GM20431 (cell line): ENCODE data around the gene HNRNPH2.

Source experiments
- in situ Hi-C: fragments of 300-500 bp; cut with MseI, MboI; formaldehyde crosslinking; loops from one replicate; pipeline ENCODE4 v1.15.0; 2020; ENCODE audit warnings: low sequenced_read_pairs; ENCODE audit not compliant: unreplicated experiment

The HNRNPH2 gene

DNA sequence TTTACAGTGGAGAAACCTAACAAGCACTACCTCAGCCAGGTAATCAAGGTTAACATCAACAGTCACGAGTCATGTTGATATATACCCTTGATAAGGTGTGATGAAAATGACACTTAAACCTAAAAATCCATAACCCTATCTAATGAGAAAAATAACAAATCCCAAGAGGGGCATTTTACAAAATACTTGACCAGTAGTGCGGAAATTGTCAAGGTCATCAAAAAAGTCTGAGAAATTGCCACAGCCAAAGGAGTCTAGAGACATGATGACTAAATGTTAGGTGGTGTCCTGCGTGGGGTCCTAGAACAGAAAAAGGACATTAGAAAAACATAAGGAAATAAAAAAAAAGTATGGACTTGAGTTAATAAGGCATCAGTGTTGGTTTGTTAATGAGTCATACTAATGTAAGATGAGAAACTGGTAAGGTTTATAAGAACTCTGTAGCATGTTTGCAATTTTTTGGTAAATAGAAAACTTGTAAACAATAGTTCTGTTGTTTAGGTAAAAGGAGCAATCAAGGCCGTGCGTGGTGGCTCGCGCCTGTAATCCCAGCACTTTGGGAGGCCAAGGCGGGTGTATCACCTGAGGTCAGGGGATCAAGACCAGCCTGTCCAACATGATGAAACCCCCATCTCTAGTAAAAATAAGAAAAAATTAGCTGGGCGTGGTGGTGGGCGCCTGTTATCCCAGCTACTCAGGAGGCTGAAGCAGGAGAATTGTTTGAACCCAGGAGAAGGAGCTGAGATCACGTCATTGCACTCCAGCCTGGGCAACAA lies 14.3 kb upstream of the HNRNPH2 start:
- in situ Hi-C loops: no loop called here

DNA sequence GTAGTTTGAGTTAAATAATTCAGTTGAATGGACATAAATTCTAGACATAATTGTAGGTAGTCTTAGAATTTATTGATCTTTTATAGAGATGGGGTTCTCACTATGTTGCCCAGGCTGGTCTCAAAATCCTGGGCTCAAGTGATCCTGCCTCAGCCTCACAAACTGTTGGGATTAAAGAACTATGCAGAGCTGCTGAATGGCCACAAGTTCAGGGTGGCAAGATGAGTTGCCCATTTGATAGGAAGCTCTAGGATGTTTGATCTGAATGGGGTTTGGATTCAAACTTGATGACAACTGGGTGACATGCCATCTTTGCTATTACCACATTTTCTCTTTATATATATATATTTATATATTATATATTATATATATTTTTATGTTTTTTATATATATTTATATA lies 13.7 kb upstream of the HNRNPH2 start:
- in situ Hi-C loops: no loop called here

DNA sequence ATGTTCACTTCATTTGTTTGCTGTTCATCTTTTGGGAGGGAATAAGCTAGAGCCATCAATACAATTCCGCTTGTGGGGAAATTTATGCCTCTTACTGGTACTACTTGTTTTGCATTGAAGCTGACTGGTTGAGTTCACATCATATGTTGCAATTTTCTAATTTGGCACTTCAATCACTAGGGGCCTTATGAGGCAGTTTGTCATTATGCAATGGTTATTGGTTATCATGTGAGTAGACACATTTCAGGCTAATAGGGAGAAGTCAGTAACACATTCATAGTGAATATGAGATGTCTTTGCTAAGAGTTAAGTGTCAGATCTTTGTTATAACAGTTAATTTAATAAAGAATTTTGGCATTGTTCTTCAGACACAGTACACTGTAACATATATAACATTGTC lies 12.2 kb upstream of the HNRNPH2 start:
- in situ Hi-C loops: no loop called here

DNA sequence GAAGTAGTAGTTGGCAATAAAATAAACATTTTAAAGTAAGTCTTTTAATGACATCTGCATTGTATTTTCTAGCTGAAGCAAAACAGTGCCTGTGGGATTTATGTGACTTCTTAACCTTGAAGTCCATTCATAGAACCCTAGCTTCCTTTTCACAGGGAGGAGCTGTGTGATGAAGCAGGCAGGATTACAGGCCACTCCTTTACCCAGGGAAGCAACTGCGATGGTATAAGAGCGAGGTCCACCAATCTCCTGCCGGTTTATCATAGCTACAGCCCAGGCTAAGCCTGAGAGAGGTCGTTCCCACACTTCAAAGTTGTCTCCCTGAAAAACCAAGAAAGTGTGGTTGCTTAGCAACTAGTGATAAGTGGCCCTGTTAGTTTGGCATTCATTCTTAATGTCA lies 10.2 kb upstream of the HNRNPH2 start:
- in situ Hi-C loops: no loop called here

DNA sequence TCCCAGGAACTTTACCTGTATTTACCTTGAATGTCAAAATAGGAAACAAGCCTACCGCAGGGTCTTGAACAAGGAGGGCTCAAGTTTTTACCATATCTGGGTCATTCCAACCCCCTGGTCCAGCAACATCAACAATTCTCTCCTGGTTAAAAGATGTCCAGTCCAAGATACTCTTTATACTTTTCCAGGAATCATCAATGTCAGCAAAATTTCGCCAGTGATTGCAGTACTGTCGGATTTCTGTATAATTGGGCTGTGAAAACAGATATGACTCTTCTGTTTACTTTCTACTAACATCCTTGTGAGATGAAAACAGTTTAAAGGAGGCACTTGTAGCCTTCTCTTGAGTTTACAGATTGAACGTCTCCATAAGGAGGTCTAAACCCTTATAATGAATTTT lies 9.3 kb upstream of the HNRNPH2 start:
- in situ Hi-C loops: no loop called here

DNA sequence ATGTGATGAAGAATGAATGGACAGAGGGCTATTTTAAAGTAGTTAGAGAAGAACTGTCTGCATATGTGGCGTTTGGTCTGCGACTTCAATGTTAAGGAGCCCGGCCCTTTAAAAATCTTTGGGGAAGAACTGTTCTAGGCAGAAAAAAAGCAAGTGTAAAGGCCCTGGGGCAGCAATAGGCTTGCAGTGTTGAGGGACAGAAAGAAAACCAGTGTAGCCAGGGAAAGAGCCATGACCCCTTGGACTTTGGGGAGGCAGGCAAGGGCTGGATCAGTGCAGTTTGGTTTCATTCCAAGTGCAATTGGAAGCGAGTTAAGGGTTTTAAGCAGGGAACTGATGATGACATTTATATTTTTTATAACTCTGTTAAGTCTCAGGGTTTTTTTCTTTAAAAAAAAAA lies 8.2 kb upstream of the HNRNPH2 start:
- in situ Hi-C loops: no loop called here

DNA sequence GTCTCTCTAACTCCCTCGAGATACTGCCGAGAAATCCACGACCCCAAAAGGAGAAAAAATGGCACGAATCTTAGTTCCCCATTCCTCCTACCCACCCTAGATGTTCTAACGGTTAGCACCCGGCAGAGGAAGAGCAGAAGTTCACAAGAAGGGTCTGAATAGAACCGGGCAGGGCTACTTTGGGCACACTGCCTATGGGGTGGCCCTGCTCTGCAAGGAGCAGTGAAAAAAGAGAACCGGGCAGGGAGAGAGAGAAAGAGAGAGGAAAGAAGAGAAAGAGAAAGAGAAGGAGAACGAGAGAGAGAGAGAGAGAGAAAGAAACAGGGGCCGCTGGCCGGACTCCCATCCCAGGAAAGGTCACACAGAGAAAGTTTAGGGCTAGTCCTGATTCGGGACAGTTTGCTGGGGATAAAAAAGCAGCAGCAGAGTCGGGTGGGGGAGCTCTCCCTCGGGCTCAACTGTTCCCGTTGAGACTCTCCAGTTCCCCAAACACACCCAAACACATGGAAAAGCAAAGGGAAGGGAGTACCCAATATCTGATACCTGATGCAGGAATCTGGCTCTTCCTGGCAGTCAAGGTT lies 765 bp upstream of the HNRNPH2 start:
- in situ Hi-C loops: no loop called here

DNA sequence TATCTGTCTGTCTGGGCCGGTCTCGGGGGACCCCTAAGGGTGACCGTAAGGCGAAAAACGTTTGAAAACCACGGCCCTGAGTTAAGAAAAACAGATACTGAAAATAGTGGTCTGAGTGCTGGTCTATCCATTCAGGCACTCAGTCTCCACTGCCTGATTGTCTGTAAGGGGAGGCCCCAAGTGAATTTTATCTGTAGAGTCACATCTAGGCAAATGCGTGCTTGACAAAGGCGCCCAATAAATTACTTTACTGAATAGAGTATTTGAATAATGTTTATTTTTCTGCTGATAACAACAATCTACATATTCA lies 465 bp downstream of the HNRNPH2 start:
- in situ Hi-C loops: no loop called here

DNA sequence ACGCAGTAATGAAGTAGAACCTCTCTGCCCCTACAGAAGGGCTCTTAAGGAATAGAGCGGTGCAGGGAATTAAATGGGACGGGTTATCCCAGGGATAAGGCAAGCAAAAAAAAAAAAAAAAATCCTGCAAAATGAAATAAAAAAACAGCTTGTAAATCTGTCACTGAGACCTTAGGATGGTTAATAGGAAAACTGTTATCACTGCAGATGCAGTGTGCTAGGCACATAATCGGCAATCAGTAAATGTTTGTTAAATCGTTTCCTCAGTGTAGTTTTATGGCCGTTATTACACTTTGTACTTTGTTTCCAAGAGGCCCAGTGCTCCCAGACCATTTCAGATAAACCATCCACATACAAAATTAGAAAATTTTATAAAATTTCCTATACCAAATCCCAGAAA lies 1.0 kb downstream of the HNRNPH2 start:
- in situ Hi-C loops: no loop called here

DNA sequence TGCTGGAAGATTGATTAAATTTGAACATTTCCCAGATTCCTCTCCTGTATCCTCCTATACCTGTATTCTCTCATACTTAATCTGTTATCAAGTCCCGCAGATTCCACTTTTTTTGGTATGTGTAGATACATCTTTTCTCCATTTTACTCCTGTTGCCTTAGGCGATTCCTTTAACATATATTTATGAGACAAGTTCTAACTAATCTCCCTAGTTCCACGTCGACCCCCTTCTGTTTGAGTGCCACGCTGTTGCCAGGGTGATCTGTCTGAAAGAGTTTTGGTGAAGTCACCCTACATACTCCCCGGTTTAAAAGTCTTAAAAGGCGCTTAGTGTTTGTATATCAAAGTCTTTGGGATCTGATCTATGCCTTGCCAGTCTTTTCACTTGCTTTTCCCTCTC lies 2.4 kb downstream of the HNRNPH2 start:
- in situ Hi-C loops: no loop called here

DNA sequence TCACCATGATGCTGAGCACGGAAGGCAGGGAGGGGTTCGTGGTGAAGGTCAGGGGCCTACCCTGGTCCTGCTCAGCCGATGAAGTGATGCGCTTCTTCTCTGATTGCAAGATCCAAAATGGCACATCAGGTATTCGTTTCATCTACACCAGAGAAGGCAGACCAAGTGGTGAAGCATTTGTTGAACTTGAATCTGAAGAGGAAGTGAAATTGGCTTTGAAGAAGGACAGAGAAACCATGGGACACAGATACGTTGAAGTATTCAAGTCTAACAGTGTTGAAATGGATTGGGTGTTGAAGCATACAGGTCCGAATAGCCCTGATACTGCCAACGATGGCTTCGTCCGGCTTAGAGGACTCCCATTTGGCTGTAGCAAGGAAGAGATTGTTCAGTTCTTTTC lies 4.0 kb downstream of the HNRNPH2 start:
- in situ Hi-C loops: no loop called here

DNA sequence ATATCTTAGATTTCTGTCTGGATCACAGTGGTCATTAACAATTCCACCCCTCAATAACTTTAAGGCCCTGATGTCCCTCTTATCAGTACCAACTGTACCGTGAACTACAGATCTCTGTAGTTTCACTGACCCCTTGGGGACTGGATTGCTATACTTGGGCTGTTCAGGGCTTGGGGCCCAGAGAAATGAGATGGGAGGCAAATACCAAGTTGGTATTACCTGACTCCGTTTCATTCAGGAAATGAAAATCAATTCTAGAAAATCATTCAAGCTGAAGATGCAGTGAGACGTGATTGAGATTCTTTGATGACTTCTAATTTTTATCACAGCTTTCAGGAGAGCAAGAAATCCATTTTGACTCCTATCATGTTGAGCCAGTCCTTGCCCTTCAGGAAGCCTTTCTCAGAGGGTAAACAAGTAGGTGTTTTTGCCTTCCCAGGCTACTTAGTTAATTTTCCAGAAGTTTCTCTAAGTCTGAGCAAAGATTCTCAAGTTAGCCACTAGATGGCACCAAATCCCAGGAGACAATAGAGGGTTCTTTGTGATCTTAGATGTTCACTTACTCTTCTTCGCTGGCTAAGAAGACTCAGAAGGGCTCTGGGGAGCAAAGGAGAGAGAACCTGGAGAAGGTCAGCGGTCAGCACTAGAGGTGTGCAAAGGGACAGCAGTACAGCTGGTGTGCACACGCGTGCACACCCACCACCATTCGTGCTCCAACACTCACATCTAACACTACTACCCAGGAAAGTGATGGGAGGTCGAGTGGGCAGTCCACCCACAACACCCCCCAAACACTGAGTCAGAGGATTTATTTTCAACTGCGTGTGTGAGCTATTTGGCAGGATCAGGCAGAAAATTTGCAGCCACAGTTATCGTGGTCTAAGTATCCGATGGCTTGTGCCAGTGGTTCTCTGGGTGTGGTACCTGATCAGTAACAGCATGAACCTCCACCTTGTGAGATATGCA lies 7.4 kb downstream of the HNRNPH2 start:
- in situ Hi-C loops: no loop called here

DNA sequence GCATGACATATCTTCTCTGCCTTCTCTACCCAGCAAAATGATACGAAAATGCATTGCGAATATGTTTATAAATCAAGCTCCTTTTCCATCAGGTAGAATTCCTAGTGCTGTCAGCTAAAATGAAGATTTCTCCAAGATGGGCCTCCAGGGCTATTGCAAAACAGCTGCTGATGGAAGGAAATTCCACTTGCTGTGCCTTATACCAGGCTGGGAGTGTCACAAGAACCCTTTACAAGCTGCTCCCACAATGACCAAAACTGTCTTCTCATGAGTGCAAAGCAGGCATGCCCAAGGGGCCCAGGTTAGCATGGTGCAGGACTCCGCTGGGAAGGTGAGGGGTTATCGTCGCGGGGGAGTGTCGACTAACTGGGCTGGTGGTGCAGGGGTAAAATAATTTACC lies 8.7 kb downstream of the HNRNPH2 start:
- in situ Hi-C loops: no loop called here

DNA sequence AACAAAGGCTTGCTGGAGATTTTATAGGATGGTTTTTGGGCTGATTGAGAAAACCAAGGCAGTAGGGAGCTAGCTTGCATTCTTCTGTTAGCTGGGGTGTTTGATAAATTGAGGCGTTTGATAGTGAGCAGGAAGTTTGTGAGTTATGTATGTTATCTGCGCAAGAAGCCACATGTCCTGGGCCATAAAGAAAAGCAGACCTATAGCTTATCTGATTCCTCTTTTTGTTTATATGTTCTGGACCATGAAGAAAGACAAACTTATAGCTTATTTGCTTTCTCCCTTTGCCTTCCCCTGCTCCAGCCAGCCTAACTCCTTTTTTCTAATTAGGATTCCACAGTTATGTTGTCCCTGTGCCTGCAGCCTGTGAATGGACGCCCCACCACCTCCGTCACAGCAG lies 9.2 kb downstream of the HNRNPH2 start:
- in situ Hi-C loops: no loop called here

DNA sequence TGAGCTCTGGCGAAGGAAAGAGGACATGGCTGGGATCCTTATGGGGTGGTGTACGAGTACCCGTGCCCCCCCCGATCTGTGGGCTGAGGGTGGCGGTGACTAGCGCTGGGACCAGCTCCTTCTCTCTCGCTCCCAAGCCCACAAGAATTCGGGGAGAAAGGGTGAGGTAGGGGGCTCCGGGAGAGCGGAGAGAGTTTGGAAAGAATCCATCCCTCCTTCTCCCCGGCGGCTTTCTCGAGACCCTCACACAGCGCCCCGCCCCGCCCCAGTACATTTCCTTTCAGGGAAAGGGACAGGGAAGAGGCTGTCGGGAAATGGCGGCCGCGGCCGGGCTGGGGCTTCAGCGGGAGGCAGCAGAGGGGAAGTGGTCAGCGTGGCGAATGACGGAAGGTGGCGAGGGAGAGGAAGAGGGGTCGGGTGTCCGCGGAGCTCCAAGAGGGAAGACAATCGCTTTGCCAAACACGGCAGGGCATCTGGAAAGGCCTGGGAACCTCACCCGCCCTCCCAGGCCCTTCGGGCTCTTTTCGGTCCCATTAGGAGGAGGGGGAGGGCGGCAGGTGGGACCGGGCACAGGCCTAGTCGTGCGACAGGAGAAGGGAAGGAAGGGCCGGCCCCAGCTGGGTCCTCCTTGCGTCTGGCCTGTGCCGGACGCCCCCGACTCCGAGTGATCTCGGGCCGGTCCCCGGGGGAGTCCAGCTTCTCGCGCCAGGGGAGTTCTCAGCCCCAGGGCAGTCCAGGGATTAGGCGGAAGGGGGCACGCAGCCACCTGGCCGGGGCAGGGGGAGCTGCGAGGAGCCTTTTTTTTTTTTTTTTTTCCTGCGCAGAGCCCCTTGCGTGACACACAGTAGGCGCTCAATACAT lies 10.2 kb downstream of the HNRNPH2 start:
- in situ Hi-C loops: no loop called here

DNA sequence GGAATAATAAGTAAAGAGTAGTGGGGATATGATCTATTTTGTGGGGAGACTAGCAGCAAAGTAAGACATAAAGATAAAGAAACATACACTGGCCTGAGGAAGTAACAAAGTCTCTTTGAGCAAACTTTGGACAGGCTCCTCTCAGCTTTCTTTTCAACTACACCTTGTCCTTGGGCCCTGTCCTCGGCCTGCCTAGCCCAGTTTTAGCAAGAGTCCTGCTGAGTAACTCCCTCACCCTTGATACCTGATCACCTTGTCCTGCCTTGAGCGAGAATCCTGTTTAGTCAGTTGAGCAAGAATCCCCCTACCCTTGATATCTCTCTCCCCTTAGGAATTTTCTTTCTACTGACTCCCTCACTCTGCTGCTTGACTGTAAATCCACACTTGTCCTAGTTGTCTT lies 11.5 kb downstream of the HNRNPH2 start:
- in situ Hi-C loops: no loop called here

DNA sequence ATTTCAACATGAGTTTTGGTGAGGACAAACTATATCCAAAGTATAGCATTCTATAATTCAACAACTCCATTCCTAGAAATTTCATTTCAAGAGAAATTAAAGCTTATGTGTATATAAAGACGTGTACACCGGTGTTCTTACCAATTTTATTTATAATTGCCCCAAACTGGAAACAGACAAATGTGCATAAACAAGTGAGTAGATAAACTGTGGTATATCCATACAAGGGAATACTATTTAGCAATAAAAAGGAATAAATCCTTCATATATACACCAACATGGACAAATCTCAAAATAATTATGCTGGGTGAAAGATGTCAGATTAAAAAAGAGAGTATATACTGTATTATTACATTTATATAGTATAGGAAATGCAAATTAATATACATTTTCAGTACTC lies 19.9 kb downstream of the HNRNPH2 start:
- in situ Hi-C loops: loop anchor here (25.0 kb wide), 1 partner anchor 359 kb away; no protein-coding TSS in a partner anchor

DNA sequence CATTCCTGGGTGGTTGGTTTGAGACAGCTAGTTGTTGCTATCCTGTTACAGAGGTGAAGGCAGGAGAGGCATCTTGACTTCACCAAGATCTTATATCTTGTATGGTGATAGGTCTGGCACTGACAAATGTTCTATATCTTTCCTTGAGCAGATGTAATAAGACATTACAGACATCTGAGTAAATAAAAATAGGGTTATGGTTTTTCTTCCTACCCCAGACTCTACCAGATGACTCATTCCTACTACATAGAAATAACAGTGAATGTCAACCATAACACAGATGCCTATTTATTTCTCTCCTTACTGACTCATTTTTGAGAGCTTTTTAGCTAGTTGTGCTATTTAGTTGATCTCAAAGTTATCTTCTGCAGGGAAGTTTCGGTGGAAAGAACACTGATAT lies 21.9 kb downstream of the HNRNPH2 start:
- in situ Hi-C loops: loop anchor here (25.0 kb wide), 1 partner anchor 357 kb away; no protein-coding TSS in a partner anchor

DNA sequence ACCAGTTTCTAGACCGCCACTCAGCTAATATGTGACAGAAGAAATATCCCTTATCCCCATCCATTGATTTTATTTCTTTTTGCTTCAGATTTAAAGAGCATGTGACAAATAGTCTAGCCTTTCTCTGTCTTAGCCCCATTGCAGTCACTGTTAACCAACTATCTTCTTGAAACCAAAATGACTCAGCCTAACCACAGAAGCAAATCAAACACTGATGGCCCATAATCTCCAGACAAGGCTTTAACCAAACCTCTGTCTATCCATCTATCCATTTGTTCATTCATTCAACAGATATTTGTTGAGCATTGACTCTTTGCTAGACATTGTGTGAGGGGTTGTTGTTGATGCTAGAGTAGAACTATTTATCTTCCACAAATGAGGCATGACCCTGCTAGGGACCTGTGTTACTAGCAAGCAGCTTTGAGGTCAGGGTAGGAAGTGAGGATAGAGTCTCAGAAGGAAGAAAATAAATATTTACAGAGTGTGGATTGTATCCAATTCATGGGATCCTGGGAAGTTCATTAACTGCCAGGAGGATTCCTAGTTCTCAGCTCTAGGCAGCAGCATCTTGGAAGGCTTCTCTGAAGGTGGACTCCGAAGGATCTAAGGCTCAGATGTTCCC lies 22.5 kb downstream of the HNRNPH2 start:
- in situ Hi-C loops: loop anchor here (25.0 kb wide), 1 partner anchor 357 kb away; no protein-coding TSS in a partner anchor

DNA sequence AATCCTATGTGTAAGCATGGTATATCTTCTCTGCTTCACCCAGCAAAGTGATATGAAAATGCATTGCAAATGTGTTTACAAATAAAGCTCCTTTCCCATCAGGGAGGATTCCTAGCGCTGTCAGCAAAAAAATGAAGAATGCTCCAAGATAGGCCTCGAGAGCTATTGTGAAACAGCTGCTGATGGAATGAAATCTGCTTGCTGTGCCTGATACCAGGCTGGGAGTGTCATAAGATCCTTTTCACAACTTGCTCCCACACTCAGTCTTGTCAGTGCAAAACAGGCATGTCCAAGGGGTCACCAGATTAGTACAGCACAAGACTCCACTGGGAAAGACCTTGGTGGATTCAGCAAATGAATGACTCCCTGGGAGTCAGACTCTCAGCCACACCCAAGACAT lies 34.1 kb downstream of the HNRNPH2 start:
- in situ Hi-C loops: loop anchor here (25.0 kb wide), 1 partner anchor 345 kb away; no protein-coding TSS in a partner anchor
